GM18502 (cell line): ENCODE measurements around the gene NR1I3.
"Not testable (repeated sequence)": the region's sequence is repeated elsewhere in the genome, so short reads cannot be mapped to it uniquely, and the experiment has no call there.

Source experiments
- ATAC-seq: cut with Tn5 transposase; IDR thresholded peaks from one replicate; pipeline ENCODE4 v1.9.1; 2021; ENCODE audit warnings: mild to moderate bottlenecking; ENCODE audit not compliant: unreplicated experiment, poor library complexity

The NR1I3 gene

GRCh38 chr1:161251579-161251978 is 13.6 kb upstream of the NR1I3 start:
- ATAC-seq, result no peak

- ATAC-seq, result no peak
Observed at GRCh38 chr1:161250829-161251228, 12.8 kb upstream of the NR1I3 start.

- not testable (repeated sequence) for ATAC-seq
Observed at GRCh38 chr1:161250100-161250499, 12.1 kb upstream of the NR1I3 start.

- no peak for ATAC-seq
Observed at GRCh38 chr1:161244888-161245287, 6.9 kb upstream of the NR1I3 start.

- no peak for ATAC-seq
Observed at GRCh38 chr1:161242313-161242712, 4.3 kb upstream of the NR1I3 start.

GRCh38 chr1:161241682-161242081 is 3.7 kb upstream of the NR1I3 start:
- no peak for ATAC-seq

GRCh38 chr1:161235957-161236775 is 1.8 kb downstream of the NR1I3 start:
- no peak for ATAC-seq

- ATAC-seq, result no peak
Observed at GRCh38 chr1:161233102-161233501, 4.9 kb downstream of the NR1I3 start.

GRCh38 chr1:161230762-161231161 is 7.2 kb downstream of the NR1I3 start:
- ATAC-seq, result no peak

GRCh38 chr1:161229896-161230295 is 8.1 kb downstream of the NR1I3 start:
- ATAC-seq, result no peak

- no peak for ATAC-seq
Observed at GRCh38 chr1:161228032-161228431, 10.0 kb downstream of the NR1I3 start.

- ATAC-seq, result peak; percentile 35
Observed at GRCh38 chr1:161227196-161227871, 10.7 kb downstream of the NR1I3 start.

- no peak for ATAC-seq
Observed at GRCh38 chr1:161226759-161227158, 11.2 kb downstream of the NR1I3 start.

- no peak for ATAC-seq
Observed at GRCh38 chr1:161226320-161226711, 11.7 kb downstream of the NR1I3 start.

GRCh38 chr1:161225534-161226319 is 12.3 kb downstream of the NR1I3 start, which contains the start of gene TOMM40L:
TSS of gene TOMM40L (plus strand) at chr1:161226060. CDS start at chr1:161226490, 430 bp downstream.
- peak; percentile 95 for ATAC-seq

- ATAC-seq, result no peak
Observed at GRCh38 chr1:161225178-161225533, 12.8 kb downstream of the NR1I3 start.

- not testable (repeated sequence) for ATAC-seq
Observed at GRCh38 chr1:161224695-161225087, 13.3 kb downstream of the NR1I3 start.

- no peak for ATAC-seq
Observed at GRCh38 chr1:161223805-161224694, 14.0 kb downstream of the NR1I3 start.

GRCh38 chr1:161222175-161223019 is 15.6 kb downstream of the NR1I3 start:
- no peak for ATAC-seq
